GM15510 (cell line): ENCODE results near the gene LRRC4B.

Experiments
- POLR2A ChIP-seq: IDR thresholded peaks from 3 replicates; pipeline ENCODE4 v1.6.1; 2011; ENCODE audit warnings: borderline replicate concordance; ENCODE audit not compliant: insufficient read length; ENCODE audit errors: extremely low read depth

The LRRC4B gene

DNA sequence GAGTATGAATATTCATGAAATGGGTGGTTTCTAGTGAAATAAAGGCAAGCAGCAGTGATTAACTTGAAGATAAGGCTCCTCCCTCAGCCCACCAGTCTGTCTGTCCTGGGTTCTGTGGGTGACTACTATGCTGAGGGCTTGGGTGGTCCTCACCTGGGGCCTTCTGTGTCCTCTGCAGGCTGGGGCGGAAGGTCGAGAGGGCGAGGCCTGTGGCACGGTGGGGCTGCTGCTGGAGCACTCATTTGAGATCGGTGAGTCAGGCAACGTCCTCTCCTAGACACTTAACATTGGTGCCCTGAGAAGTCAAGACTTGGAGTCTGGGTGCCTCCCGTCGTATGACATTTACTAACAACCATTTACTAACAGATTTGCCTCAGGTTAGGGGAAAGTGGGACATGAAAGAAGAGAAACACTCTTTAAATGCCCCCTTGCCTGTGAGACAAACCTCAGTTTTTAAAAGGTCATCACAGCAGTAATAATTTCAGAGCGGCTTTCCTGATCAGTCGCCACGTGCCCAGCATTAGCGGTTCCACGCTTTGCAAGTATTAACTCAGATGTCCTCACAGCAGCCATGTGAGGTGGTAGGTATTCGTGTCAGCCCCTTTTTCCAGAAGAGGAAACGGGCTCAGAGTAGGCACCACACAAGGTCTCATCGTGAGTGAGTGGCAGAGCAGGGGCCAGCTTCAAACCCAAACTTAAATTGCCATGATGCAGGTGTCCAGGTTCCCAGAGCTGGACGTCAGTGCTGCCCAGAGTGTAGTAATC is 90.3 kb downstream of the LRRC4B start:
- no peak for TF ChIP-seq POLR2A

DNA sequence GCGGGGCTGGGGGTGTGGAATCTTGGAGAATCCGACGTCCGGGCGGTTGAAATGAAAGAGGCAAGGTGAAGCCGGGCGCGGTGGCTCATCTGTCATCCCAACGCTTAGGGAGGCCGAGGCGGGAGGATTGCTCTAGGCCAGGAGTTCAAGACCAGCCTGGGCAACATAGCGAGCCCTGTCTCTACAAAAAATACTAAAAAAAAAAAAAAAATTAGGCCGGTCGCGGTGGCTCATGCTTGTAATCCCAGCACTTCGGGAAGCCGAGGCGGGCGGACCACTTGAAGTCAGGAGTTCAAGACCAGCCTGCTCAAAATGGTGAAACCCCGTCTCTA is 91.4 kb downstream of the LRRC4B start:
- TF ChIP-seq POLR2A: no peak

DNA sequence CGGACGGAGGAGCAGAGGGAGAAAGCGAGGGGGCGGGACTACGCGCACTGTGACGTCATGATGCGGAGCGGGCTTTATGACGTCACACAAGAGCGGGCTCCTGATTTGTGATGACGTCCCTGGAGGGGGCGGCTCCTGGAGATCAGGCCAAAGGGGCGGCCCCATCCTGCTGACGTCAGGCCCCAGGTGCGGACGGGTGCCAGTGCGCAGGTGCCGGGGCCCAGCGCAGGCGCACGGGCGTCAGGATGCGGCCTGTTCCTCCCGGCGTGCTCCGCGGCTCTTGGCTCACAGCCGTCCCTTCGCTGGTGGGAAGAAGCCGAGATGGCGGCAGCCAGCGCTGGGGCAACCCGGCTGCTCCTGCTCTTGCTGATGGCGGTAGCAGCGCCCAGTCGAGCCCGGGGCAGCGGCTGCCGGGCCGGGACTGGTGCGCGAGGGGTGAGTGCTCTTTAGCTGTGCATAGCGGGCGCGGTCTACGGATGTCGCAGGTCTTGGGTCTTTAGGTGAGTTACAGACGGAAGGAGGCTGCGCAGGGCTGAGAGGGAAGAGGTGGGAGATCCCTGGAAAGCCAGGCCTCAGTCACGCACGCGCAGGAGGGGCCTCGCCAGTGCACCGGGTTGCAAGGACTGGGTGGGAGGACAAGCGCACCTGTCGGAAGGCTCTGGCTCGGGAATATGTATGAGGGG is 91.9 kb downstream of the LRRC4B start, which contains the start of the genes EMC10 and GARIN5A:
Gene EMC10 (plus strand): TSS at position 284 of the 683 bp plus-strand sequence. CDS start 38 bp downstream, at position 322.
Gene GARIN5A (minus strand): TSS at position 625 of the 683 bp plus-strand sequence. CDS start 460 bp downstream, at position 165.
- peak; percentile 98 for TF ChIP-seq POLR2A

DNA sequence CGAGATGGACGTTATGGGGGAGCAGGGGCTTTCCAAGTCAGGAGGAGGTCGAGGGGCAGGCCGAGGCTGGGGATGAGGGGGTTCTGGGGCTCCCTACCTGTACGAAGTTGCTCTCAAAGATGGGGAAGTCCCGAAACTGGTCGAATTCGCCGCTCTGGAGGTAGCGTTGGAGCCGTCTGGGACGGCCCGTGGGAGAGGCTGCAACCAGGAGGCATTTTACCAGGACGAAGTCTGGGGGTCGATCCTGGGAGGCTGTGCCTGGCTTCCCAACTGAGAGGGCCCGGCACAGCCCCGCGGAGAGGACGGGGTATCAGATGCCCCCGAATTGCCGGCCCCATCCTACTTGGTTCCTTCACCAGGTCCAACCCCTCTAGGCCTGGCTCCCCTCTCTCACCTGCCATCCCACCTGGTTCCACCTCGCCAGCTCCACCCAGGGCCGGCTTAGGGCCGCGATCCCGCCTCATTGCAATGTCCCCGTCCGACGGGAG is 92.5 kb downstream of the LRRC4B start:
- no peak for TF ChIP-seq POLR2A

DNA sequence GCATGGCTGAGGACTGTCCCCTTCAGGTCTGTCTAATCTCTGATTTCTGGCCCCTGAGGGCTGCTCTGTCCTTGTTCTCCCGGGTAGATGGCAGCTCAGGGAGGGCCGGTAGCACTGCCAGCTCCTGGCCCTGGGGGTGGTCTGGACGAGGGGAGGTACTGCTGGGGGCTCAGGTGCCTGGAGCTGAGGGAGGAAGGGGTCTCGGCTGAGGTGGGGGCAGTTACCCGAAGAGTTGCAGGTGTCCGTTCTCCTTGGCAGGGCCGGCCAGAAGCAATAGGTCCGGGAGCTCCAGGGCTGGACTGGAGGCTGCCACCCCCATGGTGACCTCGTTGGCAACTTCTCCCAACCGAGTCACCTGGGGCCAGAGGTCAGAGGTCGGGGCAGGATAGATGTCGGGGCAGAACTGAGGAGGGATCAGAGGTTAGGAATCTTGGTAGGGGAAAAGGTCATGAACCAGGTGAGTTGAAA is 93.1 kb downstream of the LRRC4B start:
- TF ChIP-seq POLR2A: no peak

DNA sequence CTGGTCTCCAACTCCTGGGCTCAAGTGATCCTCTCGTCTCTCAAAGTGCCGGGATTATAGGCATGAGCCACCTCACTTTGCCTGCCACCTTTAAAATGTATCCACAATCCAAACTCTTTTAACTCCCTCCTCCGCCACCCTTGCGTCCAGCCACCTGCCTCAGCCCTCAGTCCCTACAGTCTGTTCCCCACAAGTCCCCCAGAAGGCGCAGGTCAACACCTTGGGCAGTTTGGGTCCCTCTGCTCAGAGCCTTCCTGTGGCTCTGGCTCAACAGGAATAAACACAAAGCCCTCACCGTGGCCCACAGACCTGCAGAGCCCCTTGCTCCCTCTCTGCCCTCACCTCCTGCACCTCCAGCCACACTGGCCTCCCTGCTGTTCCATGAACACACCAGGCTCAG is 99.4 kb downstream of the LRRC4B start:
- TF ChIP-seq POLR2A: no peak

DNA sequence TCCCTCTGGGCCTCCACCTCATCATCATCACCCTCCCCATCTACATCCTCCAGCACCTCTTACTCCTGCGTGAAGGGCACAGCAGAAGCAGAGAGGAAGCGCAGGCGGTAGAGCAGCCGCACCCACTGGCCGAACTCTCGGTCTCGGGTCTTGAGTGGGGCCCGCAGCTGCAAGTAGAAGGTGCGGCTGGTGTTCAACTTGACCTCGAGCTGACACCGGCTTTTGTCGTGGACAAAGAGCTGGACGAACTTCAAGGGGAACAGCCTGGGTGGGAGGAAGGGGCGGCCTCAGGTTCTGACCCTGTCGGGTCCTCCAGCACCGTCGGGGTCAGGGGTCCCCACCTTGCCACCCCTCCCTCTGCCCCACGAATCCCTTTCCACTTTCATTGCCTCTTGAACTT is 100.7 kb downstream of the LRRC4B start:
- no peak for TF ChIP-seq POLR2A
